Measurements from ENCODE around the gene MYO9B.
"Not testable (repeated sequence)": the region's sequence is repeated elsewhere in the genome, so short reads cannot be mapped to it uniquely, and the experiment has no call there.

Gene MYO9B

DNA sequence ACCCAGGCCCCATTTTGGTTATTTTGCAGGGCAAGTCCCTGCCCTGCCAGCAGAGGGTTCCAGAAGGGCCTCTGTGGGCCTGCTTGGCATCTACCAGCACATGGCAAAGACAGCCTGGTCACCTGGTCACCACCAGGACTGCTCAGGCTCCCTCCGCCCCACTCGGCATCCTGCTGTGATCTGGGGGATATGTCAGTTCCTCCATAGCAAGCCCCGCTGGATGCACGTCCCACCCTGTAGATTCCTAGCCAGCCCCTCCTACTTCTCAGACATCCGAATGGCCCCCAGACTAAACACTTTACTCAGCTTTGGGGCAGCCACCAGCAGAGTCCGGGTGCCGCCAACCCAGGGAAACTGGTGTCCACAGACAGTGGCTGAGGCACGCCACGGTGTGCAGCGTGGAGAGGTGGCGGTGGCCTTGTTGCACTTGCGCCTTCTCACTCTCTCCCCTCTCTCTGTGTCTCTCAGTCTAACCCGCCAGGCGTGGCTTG, 107.7 kb downstream of the MYO9B start:
- DNase-seq (ENCODE audit: low spot score) = no peak

DNA sequence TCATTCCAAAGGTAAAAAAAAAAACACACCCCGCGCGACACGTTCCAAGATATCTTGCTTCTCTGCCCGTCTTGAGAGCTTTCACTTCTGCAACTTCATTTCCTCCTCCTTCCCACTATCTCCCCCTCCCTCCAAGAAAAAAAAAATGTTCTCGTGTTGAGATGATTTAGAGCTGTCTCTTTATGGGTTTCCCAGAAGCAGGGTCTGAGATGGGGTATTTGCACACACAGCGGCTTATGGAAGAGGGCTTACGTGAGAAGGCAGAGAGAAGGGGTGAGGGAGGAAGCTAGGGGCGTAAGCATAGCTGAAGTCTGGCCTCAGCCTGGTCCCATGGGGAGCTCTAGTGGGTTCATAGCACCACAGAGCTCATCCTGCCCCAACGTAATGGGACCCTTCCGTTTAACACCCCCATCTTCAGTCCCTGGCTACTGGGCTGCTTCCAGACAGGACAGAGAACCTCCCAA, 108.3 kb downstream of the MYO9B start:
- DNase-seq (ENCODE audit: low spot score) = no peak

DNA sequence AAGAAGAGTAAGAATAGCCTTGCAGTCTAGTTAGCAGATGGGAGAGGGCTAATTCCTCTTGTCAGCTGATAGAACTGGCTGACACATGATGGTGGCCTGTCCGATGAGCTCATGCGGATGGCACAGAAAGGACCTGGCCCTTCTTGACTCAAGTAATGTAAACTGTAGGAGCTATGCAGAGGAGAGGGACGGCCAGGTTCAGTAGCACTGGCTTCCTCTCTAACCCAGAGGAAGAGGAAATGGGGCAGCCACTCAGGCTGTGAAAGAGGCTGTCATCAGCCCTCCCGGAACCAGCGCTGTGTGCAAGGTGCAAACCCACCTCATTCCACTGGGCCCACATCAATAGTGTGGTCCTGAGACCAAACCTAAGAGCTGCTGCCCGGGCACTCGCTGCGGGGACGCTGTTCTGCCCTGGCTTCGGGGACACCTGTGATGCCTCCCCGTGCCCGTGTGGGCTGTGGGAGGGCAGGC, 108.8 kb downstream of the MYO9B start:
- no peak for DNase-seq (ENCODE audit: low spot score)

DNA sequence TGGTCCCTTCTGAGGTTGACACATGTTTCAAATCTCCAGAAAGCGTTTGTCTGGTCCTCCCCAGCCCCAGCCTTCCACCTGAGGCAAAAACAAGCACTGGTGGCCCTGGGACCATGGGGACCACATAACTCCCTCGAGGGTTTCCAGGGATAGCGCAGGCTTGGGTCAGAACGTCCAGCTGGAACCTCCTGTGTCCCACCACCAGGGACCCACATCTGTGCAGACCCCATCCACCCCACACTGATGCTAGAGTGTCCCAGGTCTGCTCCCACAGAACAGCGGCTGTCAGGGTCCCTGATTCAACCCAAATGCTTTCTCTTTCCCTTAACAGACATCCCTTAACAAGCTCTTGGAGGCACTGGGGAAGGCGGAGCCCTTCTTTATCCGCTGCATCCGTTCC, 110.0 kb downstream of the MYO9B start:
- no peak for DNase-seq (ENCODE audit: low spot score)

DNA sequence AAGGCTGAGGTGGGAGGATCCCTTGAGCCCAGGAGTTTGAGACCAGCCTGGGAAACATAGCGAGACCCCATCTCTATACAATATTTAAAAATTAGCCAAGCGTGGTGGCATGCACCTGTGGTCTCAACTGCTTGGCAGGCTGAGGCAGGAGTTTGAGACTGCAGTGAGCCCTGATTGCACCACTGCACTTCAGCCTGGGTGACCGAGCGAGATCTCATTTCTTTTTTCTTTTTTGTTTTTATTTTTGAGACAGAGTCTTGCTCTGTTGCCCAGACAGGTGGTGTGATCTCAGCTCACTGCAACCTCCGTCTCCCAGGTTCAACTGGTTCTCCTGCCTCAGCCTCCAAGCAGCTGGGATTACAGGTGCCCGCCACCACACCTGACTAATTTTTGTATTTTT, 116.2 kb downstream of the MYO9B start:
- DNase-seq (ENCODE audit: low spot score) = not testable (repeated sequence)

DNA sequence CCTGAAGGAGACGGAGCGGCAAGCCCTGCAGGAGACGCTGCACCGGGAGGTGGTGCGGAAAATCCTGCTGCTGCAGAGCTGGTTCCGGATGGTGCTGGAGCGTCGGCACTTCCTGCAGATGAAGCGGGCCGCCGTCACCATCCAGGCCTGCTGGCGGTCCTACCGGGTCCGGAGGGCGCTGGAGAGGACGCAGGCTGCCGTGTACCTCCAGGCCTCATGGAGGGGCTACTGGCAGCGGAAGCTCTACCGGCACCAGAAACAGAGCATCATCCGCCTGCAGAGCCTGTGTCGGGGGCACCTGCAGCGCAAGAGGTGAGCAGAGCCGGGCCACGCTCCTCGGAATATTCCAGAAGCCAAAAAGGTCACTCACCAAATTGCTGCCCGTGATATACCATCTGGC, 117.2 kb downstream of the MYO9B start:
- DNase-seq (ENCODE audit: low spot score) = no peak

DNA sequence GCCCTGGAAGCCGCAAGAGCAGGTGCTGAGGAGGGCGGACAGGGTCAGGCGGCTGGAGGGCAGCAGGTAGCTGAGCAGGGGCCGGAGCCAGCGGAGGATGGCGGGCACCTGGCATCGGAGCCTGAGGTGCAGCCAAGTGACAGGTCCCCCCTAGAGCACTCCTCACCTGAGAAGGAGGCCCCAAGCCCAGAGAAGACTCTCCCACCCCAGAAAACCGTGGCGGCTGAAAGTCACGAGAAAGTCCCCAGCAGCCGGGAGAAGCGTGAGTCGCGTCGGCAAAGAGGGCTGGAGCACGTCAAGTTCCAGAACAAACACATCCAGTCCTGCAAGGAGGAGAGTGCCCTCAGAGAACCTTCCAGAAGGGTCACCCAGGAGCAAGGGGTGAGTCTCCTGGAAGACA, 119.0 kb downstream of the MYO9B start:
- no peak for DNase-seq (ENCODE audit: low spot score)

DNA sequence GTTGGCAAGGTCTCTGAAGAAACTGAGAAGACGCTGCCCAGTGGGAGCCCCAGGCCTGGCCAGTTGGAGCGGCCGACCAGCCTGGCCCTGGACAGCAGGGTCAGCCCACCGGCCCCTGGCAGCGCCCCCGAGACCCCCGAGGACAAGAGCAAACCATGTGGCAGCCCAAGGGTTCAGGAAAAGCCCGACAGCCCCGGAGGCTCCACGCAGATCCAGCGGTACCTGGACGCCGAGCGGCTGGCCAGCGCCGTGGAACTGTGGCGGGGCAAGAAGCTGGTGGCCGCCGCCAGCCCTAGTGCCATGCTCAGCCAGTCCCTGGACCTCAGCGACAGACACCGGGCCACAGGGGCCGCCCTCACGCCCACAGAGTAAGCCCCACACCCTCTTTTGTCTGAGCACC, 119.5 kb downstream of the MYO9B start:
- DNase-seq (ENCODE audit: low spot score) = no peak

DNA sequence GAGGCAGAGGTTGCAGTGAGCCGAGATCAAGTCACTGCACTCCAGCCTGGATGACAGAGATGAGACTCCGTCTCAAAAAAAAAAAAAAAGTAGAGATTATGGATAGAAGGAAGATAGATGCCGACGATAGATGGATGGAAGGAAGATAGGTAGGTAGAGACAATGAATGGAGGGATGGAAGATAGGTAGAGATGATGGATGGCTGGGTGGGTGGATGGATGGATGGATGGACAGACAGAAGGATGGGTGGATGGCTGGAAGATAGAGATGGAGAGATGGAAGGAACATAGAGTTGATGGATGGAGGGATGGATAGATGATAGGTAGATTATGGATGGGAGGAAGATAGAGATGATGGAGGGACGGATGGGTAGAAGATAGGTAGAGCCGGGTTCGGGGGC, 121.0 kb downstream of the MYO9B start:
- DNase-seq (ENCODE audit: low spot score) = no peak

DNA sequence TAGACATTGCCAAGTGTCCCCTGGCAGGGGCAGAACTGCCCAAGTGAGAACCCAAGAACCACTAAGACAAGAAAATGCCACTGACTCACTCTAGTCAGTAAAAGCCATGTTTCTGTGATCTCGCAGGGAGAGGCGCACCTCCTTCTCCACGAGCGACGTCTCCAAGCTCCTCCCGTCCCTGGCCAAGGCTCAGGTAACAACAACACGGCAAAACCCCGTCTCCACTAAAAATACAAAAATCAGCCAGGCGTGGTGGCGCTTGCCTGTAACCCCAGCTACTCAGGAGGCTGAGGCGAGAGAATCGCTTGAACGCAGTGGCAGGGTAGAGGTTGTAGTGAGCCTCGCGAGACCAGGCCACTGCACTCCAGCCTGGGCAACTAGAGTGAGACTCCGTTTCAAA, 122.1 kb downstream of the MYO9B start:
- DNase-seq (ENCODE audit: low spot score) = no peak

DNA sequence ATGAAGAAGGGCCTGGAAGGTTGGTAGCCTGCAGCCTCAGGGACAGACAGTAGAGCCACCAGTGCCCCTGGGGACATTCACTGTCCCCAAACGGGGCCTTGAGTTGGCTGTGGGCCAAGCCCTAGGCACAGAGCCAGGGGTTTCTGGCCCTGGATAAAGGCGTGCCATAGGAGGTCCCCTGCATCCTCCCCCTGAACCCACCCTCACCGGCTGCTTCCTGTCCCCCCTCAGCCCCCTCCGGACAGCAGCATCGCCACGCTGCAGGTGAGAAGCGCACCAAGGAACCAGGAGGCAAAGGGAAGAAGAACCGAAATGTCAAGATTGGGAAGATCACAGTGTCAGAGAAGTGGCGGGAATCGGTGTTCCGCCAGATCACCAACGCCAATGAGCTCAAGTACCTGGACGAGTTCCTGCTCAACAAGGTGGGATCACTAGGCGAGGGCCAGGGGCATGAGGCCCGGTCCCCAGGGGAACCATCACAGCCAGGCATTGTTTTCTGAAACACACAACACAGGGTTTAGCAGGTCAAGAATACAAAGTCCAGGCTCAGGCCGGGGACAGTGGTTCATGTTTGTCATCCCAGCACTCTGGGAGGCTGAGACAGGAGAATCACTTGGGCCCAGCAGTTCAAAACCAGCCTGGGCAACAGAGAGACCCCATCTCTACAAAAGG, 125.0 kb downstream of the MYO9B start:
- no peak for DNase-seq (ENCODE audit: low spot score)

DNA sequence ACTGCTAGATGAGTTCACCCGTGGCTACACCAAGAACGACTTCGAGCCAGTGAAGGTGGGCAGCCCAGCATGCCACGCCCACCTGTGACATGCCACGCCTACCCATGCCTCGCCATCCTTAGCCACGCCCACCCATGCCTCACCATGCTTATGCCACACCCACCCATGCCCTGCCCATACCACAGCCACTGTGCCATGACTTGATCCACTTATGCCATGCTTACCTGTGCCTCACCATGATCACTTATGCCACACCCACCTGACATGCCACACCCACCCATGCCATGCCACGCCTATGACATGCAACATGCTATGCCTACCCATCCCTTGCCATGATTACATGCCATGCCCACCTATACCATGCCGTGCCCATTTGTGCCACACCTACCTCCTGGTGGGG, 126.7 kb downstream of the MYO9B start:
- DNase-seq (ENCODE audit: low spot score) = peak; percentile 21

DNA sequence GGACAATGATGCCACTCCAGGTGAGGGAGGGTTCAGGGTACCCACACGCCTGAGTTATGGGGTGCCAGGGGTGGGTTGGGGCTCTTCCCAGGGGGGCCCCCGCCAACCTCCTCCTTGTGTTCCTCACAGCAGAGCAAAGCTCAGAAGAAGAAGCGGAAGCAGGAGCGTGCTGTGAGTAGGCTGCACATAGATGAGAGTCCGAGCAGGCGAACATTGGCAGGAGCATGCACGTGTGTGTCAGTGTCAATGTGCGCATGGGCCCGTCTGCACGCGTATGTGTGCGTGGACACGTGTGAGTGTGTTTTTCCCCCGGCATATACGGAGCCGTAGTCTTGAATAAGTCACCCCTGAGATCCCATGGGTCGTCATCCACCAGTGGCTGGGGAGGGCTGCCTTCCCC, 127.1 kb downstream of the MYO9B start:
- no peak for DNase-seq (ENCODE audit: low spot score)

DNA sequence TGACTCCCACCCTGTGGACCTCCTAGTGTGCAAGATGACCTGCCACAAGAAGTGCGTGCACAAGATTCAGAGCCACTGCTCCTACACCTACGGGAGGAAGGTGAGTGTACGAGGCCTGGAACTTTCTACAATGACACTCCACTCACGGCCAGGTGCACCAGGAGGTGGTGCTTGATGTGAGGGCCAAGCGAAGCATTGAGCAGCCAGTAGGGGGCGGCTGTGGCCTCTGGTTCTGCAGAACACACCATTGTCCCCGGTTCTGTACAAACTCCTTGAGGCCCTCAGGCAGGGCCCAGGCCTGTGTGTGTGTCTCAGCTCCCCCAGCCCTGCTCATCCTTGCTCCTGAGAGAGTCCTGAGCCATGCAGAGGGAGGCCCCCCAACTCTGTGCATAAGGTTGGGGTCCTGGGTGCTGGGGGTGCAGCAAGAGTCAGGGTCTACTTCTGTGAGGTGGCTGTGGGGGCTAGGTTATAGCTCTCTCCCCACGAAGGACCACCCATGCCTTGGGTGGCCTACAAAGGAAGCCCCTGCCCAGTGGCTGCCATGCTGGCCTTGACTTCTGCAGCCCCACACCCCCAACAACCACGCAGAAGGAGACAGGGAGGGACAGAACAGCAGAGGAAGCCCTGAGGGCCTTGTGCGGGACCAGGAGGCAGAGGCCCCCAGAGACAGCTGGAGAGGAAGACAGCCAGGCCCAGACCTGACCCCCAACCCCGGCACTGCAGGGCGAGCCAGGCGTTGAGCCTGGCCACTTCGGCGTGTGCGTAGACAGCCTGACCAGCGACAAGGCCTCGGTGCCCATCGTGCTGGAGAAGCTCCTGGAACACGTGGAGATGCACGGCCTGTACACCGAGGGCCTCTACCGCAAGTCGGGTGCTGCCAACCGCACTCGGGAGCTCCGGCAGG, 129.9 kb downstream of the MYO9B start:
- peak; percentile 41 for DNase-seq (ENCODE audit: low spot score)

DNA sequence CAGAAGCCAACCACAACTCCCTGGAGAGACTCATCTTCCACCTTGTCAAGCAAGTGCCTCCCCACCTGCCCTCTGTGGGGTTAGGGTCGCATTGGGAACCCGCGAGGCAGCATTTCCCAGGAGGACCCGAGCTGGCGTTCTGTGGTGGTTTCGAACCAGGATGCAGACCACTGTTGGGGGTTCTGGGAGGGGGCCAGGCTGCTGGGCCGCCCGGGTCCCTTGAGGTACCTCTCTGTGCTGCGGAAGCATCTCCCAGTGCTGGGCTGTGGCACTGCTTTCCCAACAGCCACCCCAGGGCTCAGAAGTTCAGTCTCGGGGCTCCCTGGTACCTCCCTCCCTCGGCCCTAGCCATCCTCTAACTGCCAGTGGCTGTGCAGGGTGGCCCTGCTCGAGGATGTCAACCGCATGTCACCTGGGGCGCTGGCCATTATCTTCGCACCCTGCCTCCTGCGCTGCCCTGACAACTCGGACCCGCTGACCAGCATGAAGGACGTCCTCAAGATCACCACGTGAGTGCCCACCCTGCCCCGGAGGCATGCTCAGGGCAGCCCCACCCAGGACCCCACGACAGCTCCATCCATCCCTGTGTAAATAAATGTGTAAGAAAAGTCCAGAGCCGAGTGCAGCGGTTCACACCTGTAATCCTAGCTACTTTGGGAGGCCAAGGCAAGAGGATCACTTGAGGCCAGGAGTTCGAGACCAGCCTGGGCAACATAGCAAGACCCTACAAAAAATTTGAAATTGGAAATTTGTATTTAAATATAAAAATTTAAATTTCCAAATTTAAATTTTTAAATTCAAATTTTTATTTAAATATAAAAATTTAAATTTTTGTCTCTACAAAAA, 131.4 kb downstream of the MYO9B start:
- DNase-seq (ENCODE audit: low spot score) = no peak

DNA sequence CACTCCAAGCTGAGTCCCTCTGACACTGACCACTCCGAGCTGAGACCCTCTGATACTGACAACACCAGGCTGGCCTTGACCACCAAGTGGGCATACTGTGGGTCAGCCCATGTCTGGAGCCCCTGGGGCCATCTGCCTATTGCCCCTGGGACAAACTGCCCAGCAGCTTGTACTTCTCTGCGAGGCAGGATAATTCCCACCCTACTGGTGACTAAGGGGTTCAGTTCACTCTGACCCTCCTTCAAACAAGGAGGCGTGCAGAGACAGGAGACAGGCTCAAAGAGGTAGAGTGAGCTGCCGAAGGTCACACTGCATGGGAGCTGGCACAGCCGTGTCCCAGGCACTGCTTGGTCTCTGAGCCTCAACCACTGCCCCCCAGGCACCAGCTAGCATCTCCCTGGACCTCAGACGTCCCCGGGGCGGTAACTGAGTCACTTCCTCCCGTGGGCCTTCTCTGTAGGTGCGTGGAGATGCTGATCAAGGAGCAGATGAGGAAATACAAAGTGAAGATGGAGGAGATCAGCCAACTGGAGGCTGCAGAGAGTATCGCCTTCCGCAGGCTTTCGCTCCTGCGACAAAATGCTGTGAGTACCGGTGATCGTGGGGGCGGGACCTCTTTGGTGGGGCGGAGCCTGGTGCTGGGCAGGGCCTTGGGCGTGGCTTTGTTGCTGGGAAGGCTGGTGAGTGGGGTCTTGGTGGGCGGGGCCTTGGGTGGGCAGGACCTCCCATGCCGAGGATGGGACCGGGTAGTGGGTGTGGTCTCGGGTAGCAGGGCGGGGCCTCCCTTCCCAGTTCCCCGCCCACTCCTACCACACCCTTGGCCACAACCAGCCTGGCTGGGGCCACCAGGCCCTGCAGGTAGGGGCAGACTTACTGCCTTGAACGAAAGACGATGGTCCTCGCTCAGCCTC, 133.8 kb downstream of the MYO9B start:
- no peak for DNase-seq (ENCODE audit: low spot score)

DNA sequence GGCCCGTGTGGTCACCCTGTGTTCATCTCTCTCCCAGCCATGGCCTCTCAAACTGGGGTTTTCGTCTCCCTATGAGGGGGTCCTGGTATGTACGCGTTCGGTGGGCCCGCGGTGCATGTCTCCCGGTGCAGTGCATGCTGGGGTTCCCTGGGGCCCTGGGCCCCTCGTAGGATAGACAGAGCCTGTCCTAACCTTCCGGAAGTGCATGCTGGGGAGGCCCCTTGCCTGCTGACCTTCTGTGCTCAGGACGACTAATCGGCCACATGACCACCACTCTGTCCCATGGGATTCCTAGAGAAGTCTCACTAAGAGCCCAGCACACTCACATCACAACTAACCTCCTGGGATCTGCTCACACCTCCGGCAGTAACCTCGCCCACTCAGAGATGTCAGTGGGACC, 134.7 kb downstream of the MYO9B start:
- DNase-seq (ENCODE audit: low spot score) = no peak

DNA sequence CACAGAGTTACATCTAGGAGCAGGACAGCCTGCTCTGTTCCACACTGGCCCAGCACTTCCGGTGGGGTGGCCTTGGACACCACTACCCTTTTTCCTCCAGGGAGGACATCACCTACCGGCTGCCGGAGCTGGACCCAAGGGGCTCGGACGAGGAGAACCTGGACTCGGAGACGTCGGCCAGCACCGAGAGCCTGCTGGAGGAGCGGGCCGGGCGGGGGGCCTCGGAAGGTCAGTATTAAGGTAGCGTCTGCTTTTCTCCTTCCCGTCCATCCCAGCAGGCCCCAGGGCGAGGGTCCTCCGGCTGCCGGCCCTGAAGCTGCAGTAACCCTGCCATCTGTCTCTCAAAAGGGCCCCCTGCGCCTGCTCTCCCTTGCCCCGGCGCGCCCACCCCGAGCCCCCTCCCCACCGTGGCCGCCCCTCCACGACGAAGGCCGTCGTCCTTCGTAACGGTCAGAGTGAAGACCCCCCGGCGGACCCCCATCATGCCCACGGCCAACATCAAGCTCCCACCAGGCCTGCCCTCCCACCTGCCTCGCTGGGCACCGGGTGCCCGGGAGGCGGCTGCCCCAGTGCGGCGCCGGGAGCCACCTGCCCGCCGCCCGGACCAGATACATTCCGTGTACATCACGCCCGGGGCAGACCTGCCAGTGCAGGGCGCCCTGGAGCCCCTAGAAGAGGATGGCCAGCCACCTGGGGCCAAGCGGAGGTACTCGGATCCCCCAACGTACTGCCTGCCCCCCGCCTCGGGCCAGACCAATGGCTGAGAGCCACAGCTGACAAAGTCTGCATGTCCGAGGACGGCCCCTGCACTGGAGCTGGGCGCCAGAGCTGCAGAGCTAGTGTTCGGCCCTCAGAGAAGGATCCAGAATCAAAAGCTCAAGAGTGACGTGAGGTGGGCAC, 136.2 kb downstream of the MYO9B start:
- no peak for DNase-seq (ENCODE audit: low spot score)

DNA sequence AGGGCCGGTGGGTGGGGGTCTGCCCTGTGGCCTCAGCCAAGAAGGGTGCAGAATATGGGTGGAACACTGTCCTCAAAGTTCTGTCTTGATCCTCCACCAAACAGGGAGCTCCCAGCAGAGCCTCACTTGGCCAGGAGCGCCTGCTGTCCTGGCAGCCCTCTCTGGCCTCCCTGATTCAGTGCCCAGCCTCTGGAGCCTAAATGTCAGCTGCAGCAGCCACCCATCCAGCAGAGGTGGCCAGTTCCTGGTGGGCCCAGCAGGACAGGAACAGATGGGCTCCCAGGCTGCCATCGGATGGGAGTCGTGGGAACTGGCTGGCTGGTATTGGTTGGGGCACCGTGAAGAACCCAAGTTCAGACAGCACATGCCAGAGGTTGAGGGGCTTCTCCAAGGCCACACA, 137.8 kb downstream of the MYO9B start:
- DNase-seq (ENCODE audit: low spot score) = no peak

DNA sequence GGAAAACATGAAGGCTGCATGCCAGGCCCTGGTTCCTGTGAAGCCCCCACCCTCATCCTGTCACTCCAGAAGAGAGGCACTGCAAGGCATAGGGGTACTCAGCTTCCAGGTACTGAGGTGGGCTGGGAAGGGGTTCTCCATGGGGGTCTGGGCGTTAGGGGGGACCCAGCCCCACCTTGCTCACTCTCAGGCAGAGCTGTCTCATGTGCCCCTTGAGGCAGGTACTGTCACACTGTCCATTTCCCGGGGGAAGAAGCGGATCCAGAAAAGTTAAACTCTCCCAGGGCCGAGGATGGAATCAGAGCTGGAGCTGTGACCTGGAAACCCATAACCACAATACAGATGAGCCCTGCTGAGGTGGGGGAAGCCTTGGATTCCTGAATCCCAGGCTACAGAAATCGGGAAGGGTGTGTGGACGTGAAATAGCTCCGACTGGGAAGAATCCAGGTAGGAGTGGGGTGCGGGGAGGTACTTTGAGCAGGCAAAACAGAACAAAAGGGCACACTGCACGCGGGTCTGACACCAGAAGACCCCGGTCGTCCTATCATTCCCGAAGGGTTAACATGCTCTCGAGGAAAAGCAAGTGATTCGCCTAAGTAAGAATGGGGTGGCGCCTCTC, 139.0 kb downstream of the MYO9B start:
- peak; percentile 22 for DNase-seq (ENCODE audit: low spot score)

Data from kidney tubule cell (primary cell).